IMR-90 (cell line): ENCODE measurements around the gene MICAL3. TPM values are rescaled to one million over a fixed set of nuclear protein-coding genes. Genes with fewer than 3 reads are reported as not detected.

Experiments used
- ATAC-seq: fragments of 200-7000 bp; cut with Tn5 transposase; 2 replicates; pipeline ENCODE4 v1.9.1; 2020; ENCODE audit warnings: low read depth, mild to moderate bottlenecking, moderate library complexity
- BruUV-seq: library from RNA; stranded (reverse); fragments of 400-500 nt; replicated peaks from 2 replicates; lab custom pipeline; 2021; lab: Mats Ljungman, UMichigan
- CTCF ChIA-PET: fragments of 300-600 bp; formaldehyde crosslinking; extraction: SDS; loops from one replicate; lab custom pipeline; 2021; ENCODE audit warnings: antibody characterized with exemption; lab: Yijun Ruan, JAX
- POLR2A ChIA-PET: fragments of 300-600 bp; sonication (Branson Sonifier 250); formaldehyde crosslinking; loops from one replicate; lab custom pipeline; 2022; ENCODE audit warnings: antibody characterized with exemption; ENCODE audit not compliant: unreplicated experiment; lab: Charles Lee
- DNase-seq: peaks from one replicate; pipeline ENCODE4 v3.0.0; 2013
- H2AFZ ChIP-seq: replicated peaks from 2 replicates; pipeline ENCODE3; 2013; ENCODE audit warnings: low read length, mild to moderate bottlenecking; ENCODE audit not compliant: poor library complexity
- H2AK5ac ChIP-seq: 2 replicates; pipeline ENCODE4 v1.6.1; 2013; ENCODE audit warnings: low read depth, low read length, inconsistent platforms
- H2AK9ac ChIP-seq: replicated peaks from 2 replicates; pipeline ENCODE3; 2013; ENCODE audit warnings: mild to moderate bottlenecking, low read depth, low read length, moderate library complexity; ENCODE audit not compliant: poor library complexity
- H2BK120ac ChIP-seq: 2 replicates; pipeline ENCODE4 v1.6.1; 2013; ENCODE audit warnings: low read depth, low read length, inconsistent platforms
- H2BK15ac ChIP-seq: 3 replicates; pipeline ENCODE4 v1.6.1; 2013; ENCODE audit warnings: low read depth, low read length, inconsistent platforms
- H2BK20ac ChIP-seq: 2 replicates; pipeline ENCODE4 v1.6.1; 2013; ENCODE audit warnings: low read depth, mild to moderate bottlenecking, inconsistent platforms, low read length, moderate library complexity
- H2BK5ac ChIP-seq: 2 replicates; pipeline ENCODE4 v1.6.1; 2013; ENCODE audit warnings: mild to moderate bottlenecking, low read depth, low read length, inconsistent platforms; ENCODE audit not compliant: poor library complexity, severe bottlenecking
- H3K14ac ChIP-seq: replicated peaks from 2 replicates; pipeline ENCODE4 v1.6.1; 2013; ENCODE audit warnings: low read depth, low read length, inconsistent platforms
- H3K18ac ChIP-seq: 2 replicates; pipeline ENCODE4 v1.6.1; 2013; ENCODE audit warnings: low read depth, low read length, control low read depth
- H3K23ac ChIP-seq: 2 replicates; pipeline ENCODE4 v1.6.1; 2013; ENCODE audit warnings: low read depth, low read length, inconsistent platforms
- H3K27ac ChIP-seq: 2 replicates; pipeline ENCODE4 v1.5.1; 2013; ENCODE audit warnings: mild to moderate bottlenecking, control low read depth, low read length; ENCODE audit not compliant: insufficient read depth
- H3K27me3 ChIP-seq: 2 replicates; pipeline ENCODE4 v1.6.1; 2013; ENCODE audit warnings: low read length; ENCODE audit not compliant: control insufficient read depth, insufficient read depth
- H3K36me3 ChIP-seq: 2 replicates; pipeline ENCODE4 v1.6.1; 2013; ENCODE audit warnings: low read length, mixed read lengths; ENCODE audit not compliant: control insufficient read depth, insufficient read depth
- H3K4ac ChIP-seq: 2 replicates; pipeline ENCODE4 v1.6.1; 2013; ENCODE audit warnings: low read depth, low read length, inconsistent platforms
- H3K4me1 ChIP-seq: 2 replicates; pipeline ENCODE4 v1.6.1; 2013; ENCODE audit warnings: low read length, mixed read lengths; ENCODE audit not compliant: control insufficient read depth, insufficient read depth
- H3K4me2 ChIP-seq: 2 replicates; pipeline ENCODE4 v1.6.1; 2013; ENCODE audit warnings: low read depth, mild to moderate bottlenecking, control low read depth, low read length, moderate library complexity
- H3K4me3 ChIP-seq: 2 replicates; pipeline ENCODE4 v1.5.1; 2013; ENCODE audit warnings: low read depth, mild to moderate bottlenecking, control low read depth, low read length, moderate library complexity; ENCODE audit not compliant: insufficient read depth
- H3K56ac ChIP-seq: 2 replicates; pipeline ENCODE4 v1.6.1; 2013; ENCODE audit warnings: low read length, inconsistent platforms; ENCODE audit not compliant: insufficient read depth; ENCODE audit errors: extremely low read depth
- H3K79me1 ChIP-seq, 2 experiments: 2 replicates each; pipeline ENCODE4 v1.6.1; 2013; ENCODE audit warnings: low read length in 2 of 2, inconsistent platforms in 1 of 2, low read depth in 1 of 2
- H3K9ac ChIP-seq: 2 replicates; pipeline ENCODE4 v1.6.1; 2013; ENCODE audit warnings: low read depth, low read length, control low read depth
- H3K9me1 ChIP-seq: 2 replicates; pipeline ENCODE4 v1.6.1; 2013; ENCODE audit warnings: low read length, inconsistent platforms; ENCODE audit not compliant: insufficient read depth
- H3K9me3 ChIP-seq: 2 replicates; pipeline ENCODE4 v1.6.1; 2013; ENCODE audit warnings: low read length; ENCODE audit not compliant: control insufficient read depth, insufficient read depth
- H4K20me1 ChIP-seq: 2 replicates; pipeline ENCODE4 v1.6.1; 2013; ENCODE audit warnings: low read length, inconsistent platforms; ENCODE audit not compliant: insufficient read depth
- H4K5ac ChIP-seq: 2 replicates; pipeline ENCODE4 v1.6.1; 2013; ENCODE audit warnings: mild to moderate bottlenecking, low read depth, low read length, control low read depth
- H4K8ac ChIP-seq, 2 experiments: 2 replicates each; pipeline ENCODE4 v1.6.1; 2013; ENCODE audit warnings: low read depth in 2 of 2, low read length in 2 of 2, control low read depth in 1 of 2, inconsistent platforms in 1 of 2
- H4K91ac ChIP-seq: 2 replicates; pipeline ENCODE4 v1.6.1; 2013; ENCODE audit warnings: low read depth, low read length, inconsistent platforms; ENCODE audit not compliant: insufficient read depth
- MAFK ChIP-seq: IDR thresholded peaks from 2 replicates; pipeline ENCODE4 v1.6.1; 2012; ENCODE audit warnings: low read depth, low read length, improper control_type of control experiment
- RCOR1 ChIP-seq: IDR thresholded peaks from 2 replicates; pipeline ENCODE4 v1.6.1; 2012; ENCODE audit warnings: mild to moderate bottlenecking, low read length, improper control_type of control experiment; ENCODE audit not compliant: insufficient replicate concordance
- SMC3 ChIP-seq: fragments of 150-350 bp; IDR thresholded peaks from 2 replicates; pipeline ENCODE4 v1.6.1; 2016; ENCODE audit warnings: low read depth, mild to moderate bottlenecking, antibody characterized with exemption, low read length, moderate library complexity
- WGBS, 2 experiments: methylation state at CpG; one replicate each; pipeline versions ENCODE4 v1.1.5 to v1.1.7; 2013; ENCODE audit warnings: missing lambda C conversion rate in 2 of 2; ENCODE audit not compliant: insufficient read length in 1 of 2; ENCODE audit errors: extremely low coverage in 2 of 2; 5-methylcytosine and 5-hydroxymethylcytosine counted together
- dilution Hi-C: fragments of 300-500 bp; cut with HindIII; formaldehyde crosslinking; loops from one replicate; pipeline ENCODE4 v1.14.3; 2018; ENCODE audit warnings: low sequenced_read_pairs; ENCODE audit not compliant: unreplicated experiment
- in situ Hi-C: fragments of 300-500 bp; cut with MboI; formaldehyde crosslinking; loops from 3 replicates; pipeline ENCODE4 v1.14.3; 2019; ENCODE audit warnings: low sequenced_read_pairs, inconsistent platforms, mixed read lengths
- intact Hi-C: fragments of 100-400 bp; cut with micrococcal nuclease; formaldehyde crosslinking; loops from 2 replicates; pipeline ENCODE4 v1.10.0; 2022
- polyA plus RNA-seq, 3 experiments: library from polyadenylated mRNA; depleted of rRNA; stranded (reverse); fragments of >200 nt; gene quantifications; 2 replicates each; pipeline ENCODE4 v1.2.3, GENCODE V29; 2012; ENCODE audit warnings: low replicate concordance in 1 of 3
- total RNA-seq: library from RNA; depleted of rRNA; stranded (reverse); fragments of >200 nt; gene quantifications from 2 replicates; pipeline ENCODE4 v1.2.3, GENCODE V29; 2012
- TF ChIP-seq, protein P1 (sequence below): fragments of 150-350 bp; IDR thresholded peaks from 2 replicates; pipeline ENCODE4 v1.6.1; 2016; ENCODE audit warnings: low read depth, mild to moderate bottlenecking, low read length, moderate library complexity, borderline replicate concordance

MICAL3 gene
- total and polyA plus RNA-seq, 2 of the 4 experiments (the other 2 are of a cell fraction): 17.6 to 26.8 TPM

GRCh38 chr22:17862646-17863181 is 161.6 kb downstream of the MICAL3 start:
- H3K4me3 ChIP-seq: no peak overlapping the region
- no peak overlapping the region for H2AFZ ChIP-seq
- BruUV-seq: no TSS peak
- H4K5ac ChIP-seq: no peak overlapping the region
- no peaks in the 10 kb centered on the region for H3K4me1 ChIP-seq
- in situ Hi-C loops: no loop called here
- no peaks in the 10 kb centered on the region; a peak in 1 of 4 replicates for H3K79me1 ChIP-seq
- no peak overlapping the region for H2BK20ac ChIP-seq
- H4K91ac ChIP-seq: no peak overlapping the region
- TF ChIP-seq RCOR1 (no peak), MAFK (no peak), SMC3 (no peak)
- TF ChIP-seq, protein P1, sequence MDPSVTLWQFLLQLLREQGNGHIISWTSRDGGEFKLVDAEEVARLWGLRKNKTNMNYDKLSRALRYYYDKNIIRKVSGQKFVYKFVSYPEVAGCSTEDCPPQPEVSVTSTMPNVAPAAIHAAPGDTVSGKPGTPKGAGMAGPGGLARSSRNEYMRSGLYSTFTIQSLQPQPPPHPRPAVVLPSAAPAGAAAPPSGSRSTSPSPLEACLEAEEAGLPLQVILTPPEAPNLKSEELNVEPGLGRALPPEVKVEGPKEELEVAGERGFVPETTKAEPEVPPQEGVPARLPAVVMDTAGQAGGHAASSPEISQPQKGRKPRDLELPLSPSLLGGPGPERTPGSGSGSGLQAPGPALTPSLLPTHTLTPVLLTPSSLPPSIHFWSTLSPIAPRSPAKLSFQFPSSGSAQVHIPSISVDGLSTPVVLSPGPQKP: no peak
- H2BK15ac ChIP-seq: no peak overlapping the region
- H4K8ac ChIP-seq: no peak overlapping the region
- H3K23ac ChIP-seq: no peak overlapping the region
- dilution Hi-C loops: no loop called here
- H2BK120ac ChIP-seq: no peak overlapping the region
- H3K9me3 ChIP-seq: no peaks in the 10 kb centered on the region
- no peak overlapping the region for H2BK5ac ChIP-seq
- no peak overlapping the region for H3K18ac ChIP-seq
- no peak overlapping the region for H3K4ac ChIP-seq
- no peak overlapping the region for H3K4me2 ChIP-seq
- peaks cover 3% of the 10 kb centered on the region; the same call in 1 of the 2 replicates for H3K9me1 ChIP-seq
- no peak overlapping the region for H3K56ac ChIP-seq
- H3K36me3 ChIP-seq: peaks cover 37% of the 10 kb centered on the region
- no peak overlapping the region for H2AK5ac ChIP-seq
- no peak overlapping the region for H2AK9ac ChIP-seq
- no peaks in the 10 kb centered on the region for H4K20me1 ChIP-seq
- no peaks in the 10 kb centered on the region for H3K27me3 ChIP-seq
- WGBS, 2 experiments: 90% methylated on average over 2 of the region's 9 CpGs; no CpG with 5 or more reads in 1 of the 2 experiments
- no peak overlapping the region for H3K14ac ChIP-seq
- ChIA-PET CTCF (interaction anchor here (1.8 kb wide), 1 partner anchor 213 kb away, joined by 7 read pairs; no protein-coding TSS in a partner anchor), POLR2A (no interaction called here)
- no peak for DNase-seq
- intact Hi-C loops: no loop called here
- no peak overlapping the region for H3K9ac ChIP-seq
- H3K27ac ChIP-seq: no peak overlapping the region
- ATAC-seq: no peak
